HG02623 (cell line): ENCODE data around the gene AADAC.
"Not testable (repeated sequence)": the region's sequence is repeated elsewhere in the genome, so short reads cannot be mapped to it uniquely, and the experiment has no call there.

Experiments
- ATAC-seq: cut with Tn5 transposase; IDR thresholded peaks from one replicate; pipeline ENCODE4 v1.9.1; 2021; ENCODE audit warnings: moderate library complexity; ENCODE audit not compliant: unreplicated experiment

The AADAC gene, protein sequence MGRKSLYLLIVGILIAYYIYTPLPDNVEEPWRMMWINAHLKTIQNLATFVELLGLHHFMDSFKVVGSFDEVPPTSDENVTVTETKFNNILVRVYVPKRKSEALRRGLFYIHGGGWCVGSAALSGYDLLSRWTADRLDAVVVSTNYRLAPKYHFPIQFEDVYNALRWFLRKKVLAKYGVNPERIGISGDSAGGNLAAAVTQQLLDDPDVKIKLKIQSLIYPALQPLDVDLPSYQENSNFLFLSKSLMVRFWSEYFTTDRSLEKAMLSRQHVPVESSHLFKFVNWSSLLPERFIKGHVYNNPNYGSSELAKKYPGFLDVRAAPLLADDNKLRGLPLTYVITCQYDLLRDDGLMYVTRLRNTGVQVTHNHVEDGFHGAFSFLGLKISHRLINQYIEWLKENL

DNA sequence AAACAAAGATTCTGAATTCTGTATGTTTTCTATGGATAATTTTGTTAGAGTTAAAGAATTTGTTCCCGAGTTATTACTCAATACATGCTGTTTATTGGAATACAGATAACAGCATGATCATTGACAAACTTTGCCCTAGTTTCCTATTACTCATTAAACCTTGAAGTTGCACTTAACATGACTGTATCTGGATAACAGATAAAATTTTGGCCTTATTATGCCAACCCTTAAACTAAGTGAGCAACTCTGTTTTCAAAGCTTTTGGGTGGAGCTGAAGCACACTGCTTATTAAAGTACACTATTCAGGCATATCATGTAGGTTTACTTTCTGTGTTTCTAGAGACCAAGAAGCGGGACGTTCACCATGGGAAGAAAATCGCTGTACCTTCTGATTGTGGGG is at the start of gene AADAC:
TSS of gene AADAC (plus strand) at position 318 of the 400 bp plus-strand sequence. CDS start at position 365, 47 bp downstream.
- ATAC-seq: no peak

DNA sequence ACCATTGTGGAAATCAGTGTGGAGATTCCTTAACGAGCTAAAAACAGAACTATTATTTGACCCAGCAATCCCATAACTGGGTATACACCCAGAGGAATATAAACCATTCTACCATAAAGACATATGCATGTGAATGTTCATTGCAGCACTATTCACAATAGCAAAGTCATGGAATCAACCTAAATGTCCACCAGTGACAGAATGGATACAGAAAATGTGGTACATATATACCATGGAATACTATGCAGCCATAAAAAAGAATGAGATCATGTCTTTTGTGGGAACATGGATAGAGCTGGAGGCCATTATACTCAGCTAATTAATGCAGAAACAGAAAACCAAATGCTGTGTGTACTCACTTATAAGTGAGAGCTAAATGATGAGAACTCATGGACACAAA is 49.2 kb upstream of the AADAC start:
- not testable (repeated sequence) for ATAC-seq

DNA sequence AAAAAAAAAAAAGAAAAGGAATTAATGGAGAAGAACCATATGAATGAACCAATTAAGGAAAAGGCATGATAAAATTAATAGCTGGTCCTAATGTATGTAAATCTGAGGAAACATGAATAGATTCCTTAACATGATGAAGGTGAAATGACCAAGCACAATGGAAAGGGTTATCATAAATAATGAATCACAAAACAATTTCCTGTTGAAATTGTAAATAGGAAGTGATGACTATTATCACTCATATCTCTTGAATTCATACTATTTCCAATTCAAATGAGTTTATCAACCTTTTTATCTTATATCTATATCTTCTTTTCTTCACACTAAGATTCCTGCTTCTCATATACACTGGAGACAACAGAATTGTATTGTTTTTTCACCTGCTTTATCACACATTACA is 48.2 kb upstream of the AADAC start:
- no peak for ATAC-seq

DNA sequence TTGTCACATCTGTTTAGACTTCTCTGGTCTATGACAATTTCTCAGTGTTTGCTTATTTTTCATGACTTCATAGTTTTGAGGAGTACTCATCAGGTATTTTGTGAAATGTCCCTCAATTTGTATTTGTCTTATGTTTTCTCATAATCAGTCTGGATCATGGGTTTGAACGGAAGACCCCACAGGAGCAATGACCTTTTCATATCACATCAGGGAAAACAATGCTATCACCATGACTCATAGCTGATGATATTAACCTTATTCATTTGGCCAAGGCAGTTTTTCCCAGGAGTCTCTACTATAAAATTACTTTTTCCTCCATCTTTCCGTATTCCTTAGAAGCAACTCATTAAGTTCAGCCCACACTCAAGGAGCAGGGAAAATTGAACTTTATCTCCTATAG is 47.5 kb upstream of the AADAC start:
- no peak for ATAC-seq

DNA sequence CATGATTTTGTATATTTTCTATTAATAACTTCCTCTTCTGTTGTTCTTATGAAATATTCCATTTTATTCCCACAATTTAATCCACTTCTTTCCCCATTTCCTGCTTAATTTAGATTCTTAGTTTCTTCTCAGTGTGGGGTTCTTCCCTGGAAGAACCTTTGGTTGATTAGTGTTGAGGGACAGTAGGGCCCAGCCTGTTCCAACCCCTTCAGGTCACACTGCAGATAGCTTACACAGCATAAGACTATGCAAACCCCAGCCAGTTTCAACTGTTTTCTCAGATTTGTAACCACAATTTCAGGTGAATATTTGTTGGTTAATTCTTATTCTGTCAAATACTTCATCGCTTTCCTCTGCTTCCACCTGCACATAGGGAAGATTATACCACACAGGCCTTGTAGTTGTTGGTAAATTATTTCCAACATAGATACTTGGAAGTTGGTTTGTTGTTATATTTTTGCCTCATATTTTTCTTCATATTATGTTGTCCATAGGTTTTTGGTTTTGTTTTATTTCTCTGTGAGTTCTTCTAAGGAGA is 45.5 kb upstream of the AADAC start:
- ATAC-seq: no peak

DNA sequence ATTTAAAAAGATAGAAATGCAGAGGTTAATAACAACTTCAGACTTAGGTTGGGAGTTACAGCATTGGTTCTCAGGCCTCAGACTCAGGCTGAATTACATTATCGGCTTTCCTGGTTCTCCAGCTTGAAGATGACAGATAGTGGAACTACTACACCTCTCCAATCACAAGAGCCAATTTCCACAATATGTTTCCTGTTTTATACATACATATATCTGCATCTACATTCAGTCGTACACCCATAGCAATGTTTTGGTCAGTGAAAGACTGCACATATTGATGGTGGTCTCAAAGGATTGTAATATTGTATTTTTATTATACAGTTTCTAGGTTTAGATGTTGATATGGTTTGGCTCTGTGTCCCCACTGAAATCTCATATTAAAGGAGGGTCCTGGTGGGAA is 44.7 kb upstream of the AADAC start:
- ATAC-seq: no peak

DNA sequence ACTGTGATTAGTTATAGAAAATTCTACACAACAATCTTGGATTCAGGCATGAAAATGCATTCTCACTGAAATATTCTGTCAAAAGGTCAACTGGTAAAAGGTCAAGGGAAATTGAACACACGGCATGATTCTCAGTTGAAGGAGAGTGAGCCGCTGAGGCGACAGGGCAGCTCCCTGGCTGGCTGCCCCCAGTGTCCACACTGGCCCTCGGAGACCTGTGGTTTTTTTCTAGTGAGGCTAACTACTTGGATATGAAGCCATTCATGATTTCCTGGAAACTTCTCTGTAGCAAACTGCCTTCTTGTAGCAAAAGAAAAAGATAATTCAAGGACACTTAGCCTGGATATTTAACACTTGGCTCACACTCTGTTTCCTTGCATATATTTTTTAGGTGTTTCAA is 43.0 kb upstream of the AADAC start:
- no peak for ATAC-seq

DNA sequence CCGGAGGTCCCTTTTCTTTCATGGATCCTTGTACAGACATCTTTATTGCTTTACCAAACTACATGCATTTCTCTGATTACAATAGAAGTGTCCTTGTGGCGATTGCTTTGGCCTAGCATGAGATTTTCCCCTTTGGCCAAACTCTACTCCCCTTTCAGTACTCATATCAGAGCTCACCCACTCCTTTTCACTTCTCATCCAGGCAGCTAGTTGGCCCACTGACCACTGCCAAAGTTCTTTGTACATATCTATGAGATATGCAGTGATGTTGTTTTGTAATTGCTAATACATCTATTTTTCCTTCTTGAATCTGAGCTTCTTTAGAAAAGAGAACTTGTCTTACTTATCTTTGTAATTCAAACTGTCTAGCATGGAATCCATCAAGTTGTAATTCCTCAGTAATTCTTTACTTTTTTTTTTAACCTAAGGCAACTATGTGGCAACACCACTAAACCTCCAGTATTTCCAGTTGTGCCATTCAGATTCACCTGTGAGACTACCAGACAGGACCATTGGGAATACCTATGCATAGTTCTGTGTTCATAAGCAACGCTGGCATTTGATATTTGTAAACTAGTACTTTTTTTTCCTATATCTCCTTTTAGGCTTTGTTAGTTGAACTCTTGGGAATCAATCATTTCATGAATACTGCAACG is 41.0 kb upstream of the AADAC start:
- no peak for ATAC-seq

DNA sequence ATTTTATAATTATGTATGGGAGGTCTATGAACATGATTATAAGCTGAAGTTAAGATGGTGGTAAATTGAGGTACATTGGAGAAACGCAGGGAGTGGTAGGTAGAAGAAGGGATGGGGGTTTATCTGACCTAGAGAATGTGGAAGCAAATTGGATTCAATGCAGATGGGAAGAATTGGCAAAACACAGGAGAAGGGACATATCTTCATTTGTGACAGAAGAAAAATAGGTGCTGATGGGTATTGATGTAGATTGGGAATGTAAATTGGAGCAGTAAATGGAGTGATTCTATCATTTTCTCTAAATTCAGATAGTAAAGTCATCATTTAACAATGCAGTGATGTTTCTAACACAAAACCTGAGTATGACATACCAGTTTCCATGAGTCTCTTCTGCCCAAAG is 39.7 kb upstream of the AADAC start:
- no peak for ATAC-seq

DNA sequence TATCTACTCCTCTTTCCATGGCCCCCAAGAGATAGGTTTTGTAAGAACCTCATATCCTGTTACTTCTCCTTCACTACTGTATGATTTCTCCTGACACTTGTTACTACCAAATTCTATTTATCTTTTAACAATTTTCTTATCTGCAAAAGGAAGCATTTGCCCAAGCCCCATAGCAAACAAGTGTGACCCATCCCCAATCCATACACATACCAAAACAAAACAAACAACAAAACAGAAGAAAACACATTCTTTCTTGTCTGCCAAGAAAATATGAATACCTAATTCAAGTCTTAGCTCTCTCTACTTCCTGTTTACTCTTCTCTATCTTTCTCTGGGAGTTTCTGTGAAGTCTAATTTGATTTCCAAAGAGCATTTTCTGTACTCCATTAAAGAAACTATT is 39.0 kb upstream of the AADAC start:
- ATAC-seq: no peak

DNA sequence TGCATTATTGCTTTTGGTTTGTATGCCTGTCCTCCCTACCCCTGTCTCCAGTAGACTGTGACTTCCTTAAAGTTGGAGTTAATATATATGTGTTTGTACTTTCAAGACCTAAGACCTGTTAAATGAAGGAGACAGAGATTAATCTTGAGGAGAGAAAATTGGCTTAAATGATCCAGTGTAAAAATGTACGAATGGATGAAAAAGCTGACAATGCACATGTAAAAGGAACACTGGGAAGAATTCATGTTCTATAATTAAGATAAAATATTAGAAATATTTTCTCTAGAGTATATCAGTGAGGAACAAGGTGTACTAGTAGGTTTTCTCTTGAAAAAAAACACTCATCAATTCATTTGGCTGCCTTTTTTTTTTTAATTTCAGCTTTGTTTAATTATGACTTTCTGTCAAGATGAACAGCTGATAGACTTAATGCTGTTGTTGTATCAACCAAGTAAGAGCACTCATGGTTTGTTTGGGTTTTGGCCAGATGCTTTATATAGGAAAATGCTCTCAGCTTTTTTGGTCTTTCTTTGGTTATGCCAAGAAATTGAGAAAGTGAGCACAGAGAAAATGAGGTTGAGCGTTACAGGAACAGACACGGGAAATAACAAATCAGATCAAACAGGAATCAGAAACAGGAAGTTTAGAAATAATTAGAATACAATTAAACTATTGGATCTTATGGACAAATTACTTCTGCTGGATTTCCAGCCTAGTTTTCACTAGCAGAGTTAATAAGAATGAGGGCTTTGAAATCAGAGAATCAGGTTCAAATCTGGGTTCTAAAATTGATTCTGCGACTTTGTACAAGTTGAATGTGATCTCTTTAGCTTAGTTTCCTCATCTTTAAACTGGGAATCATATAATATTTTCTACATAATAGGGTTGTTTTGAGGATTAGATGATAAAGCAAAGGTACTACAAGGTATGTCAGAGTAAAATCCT is 38.3 kb upstream of the AADAC start:
- no peak for ATAC-seq

DNA sequence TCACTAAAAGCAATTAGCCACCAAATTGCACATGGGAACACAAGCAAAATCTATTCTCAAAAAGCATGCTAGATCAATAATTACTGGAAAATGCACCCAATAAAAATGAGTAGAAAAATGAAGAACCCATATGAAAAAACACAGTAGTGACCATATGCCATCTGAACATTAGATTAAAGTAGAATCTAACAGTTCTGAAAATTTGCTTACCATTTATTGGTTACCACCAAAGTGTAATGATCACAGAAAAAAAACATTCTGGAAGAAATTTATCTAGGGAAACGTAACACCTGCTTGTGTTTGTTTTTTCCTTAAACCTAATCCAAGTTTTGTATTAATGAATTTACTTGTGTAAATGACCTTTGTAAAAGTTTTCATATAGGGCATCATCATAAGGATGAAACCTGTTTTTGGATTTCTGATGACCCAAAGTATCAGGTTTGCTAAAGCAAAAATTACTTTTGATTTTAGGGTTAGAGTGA is 37.6 kb upstream of the AADAC start:
- no peak for ATAC-seq

DNA sequence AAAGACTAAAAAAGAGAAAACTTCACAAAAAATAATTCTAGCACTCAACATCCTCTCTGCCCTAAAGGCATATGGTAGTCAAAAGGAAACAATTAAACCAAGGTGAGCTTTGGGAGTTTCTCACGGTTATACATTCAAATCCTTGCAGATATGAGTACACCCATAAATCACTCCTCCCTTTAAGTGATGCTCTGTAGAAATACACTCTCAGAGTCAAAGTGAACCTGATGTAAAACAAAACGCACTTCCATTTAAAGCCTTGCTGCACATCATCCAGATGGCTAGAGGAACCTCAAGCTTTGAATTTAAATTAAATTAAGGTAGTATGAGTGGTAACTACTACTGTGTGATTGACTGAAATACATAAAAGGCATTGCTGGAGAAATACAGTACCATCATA is 36.0 kb upstream of the AADAC start:
- no peak for ATAC-seq

DNA sequence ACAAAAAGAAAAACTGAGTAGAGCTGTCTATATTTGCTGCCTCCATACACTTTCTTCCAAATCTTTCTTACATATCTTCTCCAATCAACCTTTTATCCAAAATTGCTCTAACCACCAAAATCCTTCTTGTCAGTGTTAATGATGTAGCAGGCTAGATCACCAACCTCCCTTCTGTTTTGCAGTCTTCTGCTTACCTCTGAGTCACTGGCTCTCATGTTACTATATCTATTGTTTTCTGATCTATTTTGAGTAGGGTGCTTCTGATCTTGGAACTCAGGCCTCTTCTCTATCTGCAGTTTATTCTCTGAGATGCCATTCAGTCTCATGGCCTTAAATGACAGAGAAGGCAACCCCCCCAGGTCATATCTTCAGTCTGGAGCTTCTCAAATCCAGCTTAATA is 26.3 kb upstream of the AADAC start:
- ATAC-seq: no peak

DNA sequence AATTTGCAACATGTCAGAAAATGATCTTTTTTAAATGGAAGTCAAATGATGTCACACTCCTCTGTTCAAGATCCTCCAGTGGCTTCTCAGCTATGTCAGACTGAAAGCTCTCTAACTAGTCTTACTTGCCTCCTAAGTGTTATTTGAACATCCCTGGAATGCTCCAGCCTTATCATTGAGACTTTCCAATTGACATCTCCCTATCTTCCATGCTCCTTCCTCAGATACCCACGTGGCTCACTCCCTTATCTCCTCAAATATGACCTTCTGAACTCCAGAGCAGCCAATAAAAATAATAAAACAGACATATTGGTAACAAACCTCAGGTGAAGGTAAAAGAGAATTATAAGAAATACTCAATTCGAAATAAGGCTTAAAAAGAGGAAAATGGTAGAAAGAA is 25.5 kb upstream of the AADAC start:
- ATAC-seq: no peak

DNA sequence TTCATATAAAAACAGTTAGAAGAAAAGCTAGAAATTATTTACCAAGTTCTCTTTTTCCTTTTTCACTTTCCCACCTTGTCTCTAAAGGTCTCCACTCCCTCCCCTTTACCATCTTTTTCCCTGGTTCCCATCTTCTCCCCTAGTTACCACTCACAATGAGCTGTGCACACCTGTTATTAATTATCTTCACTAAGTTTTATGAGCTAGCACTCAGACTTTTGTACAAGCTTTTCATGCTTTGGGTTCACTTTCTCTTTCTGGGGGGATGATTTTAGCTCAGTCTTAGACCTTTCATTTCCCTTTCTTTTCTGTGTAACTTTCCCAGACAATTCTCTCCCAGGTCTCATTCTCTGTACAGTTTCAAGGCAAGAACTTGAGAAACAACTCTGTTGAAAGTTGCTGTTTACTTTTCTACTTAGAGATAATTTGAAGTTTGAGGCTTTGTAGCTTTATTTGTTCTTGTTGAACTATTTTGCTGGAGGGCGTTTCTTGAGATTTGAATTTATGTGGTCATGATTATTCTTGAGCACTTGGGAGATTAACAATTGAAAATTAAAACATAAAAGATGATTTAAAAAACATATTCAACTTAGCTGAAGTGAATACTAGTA is 24.0 kb upstream of the AADAC start:
- no peak for ATAC-seq

DNA sequence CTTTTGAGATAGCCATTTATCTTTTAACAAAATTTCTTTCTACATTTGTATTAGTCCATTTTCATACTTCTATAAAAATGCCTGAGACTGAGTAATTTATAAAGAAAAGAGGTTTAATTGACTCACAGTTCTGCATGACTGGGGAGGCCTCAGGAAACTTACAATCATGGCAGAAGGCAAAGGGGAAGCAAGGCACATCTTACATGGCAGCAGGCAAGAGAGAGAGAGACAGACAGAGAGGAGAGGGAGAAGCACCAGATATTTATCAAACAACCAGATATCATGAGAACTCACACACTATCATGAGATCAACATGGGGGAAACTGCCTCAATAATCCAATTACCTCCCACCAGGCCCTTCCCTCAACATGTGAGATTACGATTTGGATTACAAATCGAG is 23.2 kb upstream of the AADAC start:
- not testable (repeated sequence) for ATAC-seq

DNA sequence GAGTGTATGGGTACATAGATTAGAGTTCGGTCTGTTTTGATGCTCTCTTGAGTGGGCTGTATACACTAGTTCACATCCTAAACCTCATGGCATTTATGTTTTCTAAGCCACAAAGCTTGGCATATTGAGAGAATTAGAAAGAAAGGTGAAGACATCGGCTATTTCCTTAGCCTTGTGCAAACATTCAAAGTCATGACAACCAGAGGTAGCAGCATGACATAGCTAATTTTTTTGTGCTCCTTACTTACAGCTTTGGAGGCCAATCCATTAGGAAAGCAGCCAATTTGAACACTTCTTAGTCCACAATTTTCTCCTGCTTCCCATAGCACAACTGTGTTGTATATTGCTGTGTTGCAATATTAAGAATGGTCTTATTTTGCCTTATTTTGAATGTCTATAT is 21.5 kb upstream of the AADAC start:
- no peak for ATAC-seq

DNA sequence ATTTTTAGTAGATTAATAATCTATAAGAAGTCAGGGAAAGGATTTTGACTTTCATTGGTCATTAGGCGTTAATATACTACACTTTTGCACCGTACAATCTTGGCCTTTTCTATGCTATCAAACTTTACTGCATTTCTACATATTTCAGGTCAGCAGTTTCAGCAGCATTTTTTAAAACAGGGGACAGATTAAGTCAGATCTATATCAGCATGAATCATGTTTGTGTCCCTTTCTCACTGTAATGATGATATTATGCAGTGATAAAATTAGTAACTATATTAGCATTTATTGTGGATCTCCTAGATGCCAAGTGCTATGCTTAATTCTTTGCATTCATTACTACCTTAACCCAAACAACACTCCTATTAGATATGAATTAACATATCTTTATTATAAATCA is 20.3 kb upstream of the AADAC start:
- ATAC-seq: no peak

DNA sequence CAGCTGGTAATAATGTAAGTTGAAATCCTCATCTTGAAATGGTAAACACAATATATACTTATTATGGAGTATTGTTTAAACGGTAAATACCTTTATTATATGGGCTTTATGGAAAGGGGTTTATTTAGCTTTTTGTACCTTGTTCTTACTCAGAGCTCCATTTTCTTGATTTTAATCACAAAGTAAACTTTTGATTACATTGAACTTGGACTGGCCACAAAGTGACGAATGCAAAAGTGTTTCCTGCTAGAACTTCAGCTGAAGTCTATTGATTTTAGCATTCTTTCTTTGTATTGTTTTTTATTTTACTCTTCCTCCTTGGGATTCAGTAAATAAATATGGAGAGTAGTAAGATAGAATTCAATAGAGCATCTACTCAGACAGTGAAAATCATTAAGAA is 19.8 kb upstream of the AADAC start:
- ATAC-seq: no peak

DNA sequence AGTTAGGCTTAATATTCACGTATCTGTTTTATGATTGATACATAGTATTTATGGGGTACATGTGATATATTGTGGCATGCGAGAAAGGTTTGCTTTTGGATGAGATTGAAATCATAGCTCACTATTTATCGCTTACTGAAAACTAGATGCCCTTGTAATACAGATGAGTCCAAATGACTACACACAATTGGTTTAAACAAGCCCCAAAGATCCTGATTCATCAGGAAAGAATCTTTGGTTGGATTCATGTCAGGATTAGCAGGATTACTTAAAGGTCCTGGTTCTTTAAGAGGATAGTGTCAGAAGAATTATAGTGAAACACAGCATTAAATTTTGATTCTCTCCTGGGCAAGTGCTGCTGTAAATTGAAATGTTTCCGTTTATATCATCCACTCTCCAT is 18.6 kb upstream of the AADAC start:
- ATAC-seq: no peak
